ENCODE results near the gene ARID1B. TPM values are rescaled to one million over a fixed set of nuclear protein-coding genes. Genes with fewer than 3 reads are reported as not detected.

ARID1B gene
- total RNA-seq, 1 experiment from 2014 or later, result 24.2 TPM

GRCh38 chr6:157169656-157170055 is 392.5 kb downstream of the ARID1B start:
- Histone ChIP-seq H3K27me3 (ENCODE audit: low read length) (no peaks in the 10 kb centered on the region), H3K9me2 (replicated peaks; ENCODE audit: low read length) (no peaks in the 10 kb centered on the region), H2AFZ (ENCODE audit: low read length) (no peak overlapping the region), H3K4me2 (ENCODE audit: low read length) (no peak overlapping the region), H3K27ac (ENCODE audit: low read length) (no peak overlapping the region), H3K9ac (ENCODE audit: low read length) (no peak overlapping the region), H3K79me2 (ENCODE audit: low read length) (no peaks in the 10 kb centered on the region), H3K4me3 (ENCODE audit: low read length) (no peak overlapping the region), H3K36me3 (ENCODE audit: low read depth, low read length) (0 out of 2 replicates have a peak, but pooled peaks cover 3% of the 10 kb centered on the region), H3F3A (ENCODE audit: low read length, unreplicated experiment) (no peaks in the 10 kb centered on the region), H3K9me3 (ENCODE audit: low read length) (no peaks in the 10 kb centered on the region), H3K4me1 (ENCODE audit: insufficient read depth, low read length) (no peaks in the 10 kb centered on the region), H4K20me1 (ENCODE audit: low read length) (no peaks in the 10 kb centered on the region)
- CTCF ChIA-PET, result no interaction called here
- TF ChIP-seq EZH2 (IDR thresholded peaks at IDR 0.05; ENCODE audit: low read length, unreplicated experiment) (no peak), EZH2phosphoT487 (IDR thresholded peaks at IDR 0.05; ENCODE audit: borderline replicate concordance, low read length) (no peak), CTCF (conservative IDR thresholded peaks at IDR 0.05; ENCODE audit: low read depth, low read length) (no peak)
- DNase-seq, result no peak
- no TSS peak for BruUV-seq (replicated peaks)
- intact Hi-C loops (cut with micrococcal nuclease), result no loop called here
- POLR2A ChIA-PET (ENCODE audit: unreplicated experiment), result no interaction called here
- no peak for ATAC-seq

GRCh38 chr6:157170535-157170934 is 393.4 kb downstream of the ARID1B start:
- no peaks in the 10 kb centered on the region for H3K9me3 ChIP-seq (ENCODE audit: low read length)
- H4K20me1 ChIP-seq (ENCODE audit: low read length), result no peaks in the 10 kb centered on the region
- POLR2A ChIA-PET (ENCODE audit: unreplicated experiment), result no interaction called here
- intact Hi-C loops (cut with micrococcal nuclease), result no loop called here
- no peaks in the 10 kb centered on the region for H3K4me1 ChIP-seq (ENCODE audit: insufficient read depth, low read length)
- no peaks in the 10 kb centered on the region for H3K9me2 ChIP-seq (replicated peaks; ENCODE audit: low read length)
- ATAC-seq (no peak), DNase-seq (no peak)
- H3K79me2 ChIP-seq (ENCODE audit: low read length), result no peaks in the 10 kb centered on the region
- no peak overlapping the region for H3K27ac ChIP-seq (ENCODE audit: low read length)
- no peak overlapping the region for H2AFZ ChIP-seq (ENCODE audit: low read length)
- CTCF ChIA-PET, result no interaction called here
- no TSS peak for BruUV-seq (replicated peaks)
- no peak overlapping the region for H3K4me3 ChIP-seq (ENCODE audit: low read length)
- no peaks in the 10 kb centered on the region for H3K27me3 ChIP-seq (ENCODE audit: low read length)
- no peak overlapping the region for H3K4me2 ChIP-seq (ENCODE audit: low read length)
- no peaks in the 10 kb centered on the region for H3F3A ChIP-seq (ENCODE audit: low read length, unreplicated experiment)
- H3K36me3 ChIP-seq (ENCODE audit: low read depth, low read length), result 0 out of 2 replicates have a peak, but pooled peaks cover 3% of the 10 kb centered on the region
- no peak overlapping the region for H3K9ac ChIP-seq (ENCODE audit: low read length)
- TF ChIP-seq EZH2phosphoT487 (IDR thresholded peaks at IDR 0.05; ENCODE audit: borderline replicate concordance, low read length), result no peak
- TF ChIP-seq EZH2 (IDR thresholded peaks at IDR 0.05; ENCODE audit: low read length, unreplicated experiment), result no peak
- TF ChIP-seq CTCF (conservative IDR thresholded peaks at IDR 0.05; ENCODE audit: low read depth, low read length), result no peak

- intact Hi-C loops (cut with micrococcal nuclease), result no loop called here
- ChIA-PET CTCF (interaction anchor here (1.0 kb wide), 1 partner anchor 12 kb away, joined by 3 read pairs; no protein-coding TSS in a partner anchor), POLR2A (ENCODE audit: unreplicated experiment) (no interaction called here)
These were observed 394.6 kb downstream of the ARID1B start for GRCh38 chr6:157171801-157172200.

More at GRCh38 chr6:157171801-157172200, 394.6 kb downstream of the ARID1B start:
- no peak overlapping the region for H3K4me3 ChIP-seq (ENCODE audit: low read length)
- no peaks in the 10 kb centered on the region for H3K9me3 ChIP-seq (ENCODE audit: low read length)
- BruUV-seq (replicated peaks), result no TSS peak
- no peak for DNase-seq
- no peak overlapping the region for H2AFZ ChIP-seq (ENCODE audit: low read length)
- H4K20me1 ChIP-seq (ENCODE audit: low read length), result no peaks in the 10 kb centered on the region
- no peak overlapping the region for H3K9ac ChIP-seq (ENCODE audit: low read length)
- H3F3A ChIP-seq (ENCODE audit: low read length, unreplicated experiment), result no peaks in the 10 kb centered on the region
- H3K9me2 ChIP-seq (replicated peaks; ENCODE audit: low read length), result no peaks in the 10 kb centered on the region
- H3K4me1 ChIP-seq (ENCODE audit: insufficient read depth, low read length), result no peaks in the 10 kb centered on the region
- H3K79me2 ChIP-seq (ENCODE audit: low read length), result no peaks in the 10 kb centered on the region
- no peak for ATAC-seq
- no peaks in the 10 kb centered on the region for H3K27me3 ChIP-seq (ENCODE audit: low read length)
- no peak overlapping the region for H3K4me2 ChIP-seq (ENCODE audit: low read length)
- 0 out of 2 replicates have a peak, but pooled peaks cover 3% of the 10 kb centered on the region for H3K36me3 ChIP-seq (ENCODE audit: low read depth, low read length)
- TF ChIP-seq CTCF (conservative IDR thresholded peaks at IDR 0.05; ENCODE audit: low read depth, low read length), result no peak
- no peak for TF ChIP-seq EZH2 (IDR thresholded peaks at IDR 0.05; ENCODE audit: low read length, unreplicated experiment)
- TF ChIP-seq EZH2phosphoT487 (IDR thresholded peaks at IDR 0.05; ENCODE audit: borderline replicate concordance, low read length), result no peak
- H3K27ac ChIP-seq (ENCODE audit: low read length), result no peak overlapping the region
